HFFc6 (cell line): ENCODE results near the gene POMT1. TPM values are rescaled to one million over a fixed set of nuclear protein-coding genes. Genes with fewer than 3 reads are reported as not detected.

Experiments
- DNase-seq: peaks from one replicate; pipeline ENCODE4 v3.0.0-alpha.2; 2018
- H3K27ac Mint-ChIP-seq: 2 replicates; pipeline ENCODE4 v1.8.0; 2020; ENCODE audit warnings: mild to moderate bottlenecking, mixed read lengths
- H3K27me3 Mint-ChIP-seq: 2 replicates; pipeline ENCODE4 v1.8.0; 2021; ENCODE audit warnings: mild to moderate bottlenecking, moderate library complexity, mixed read lengths; ENCODE audit not compliant: insufficient read depth
- H3K36me3 Mint-ChIP-seq: 2 replicates; pipeline ENCODE4 v1.8.0; 2021; ENCODE audit warnings: low read depth, mixed read lengths
- H3K4me1 Mint-ChIP-seq: 2 replicates; pipeline ENCODE4 v1.8.0; 2020; ENCODE audit warnings: low read depth, mixed read lengths
- H3K4me3 Mint-ChIP-seq: 2 replicates; pipeline ENCODE4 v1.8.0; 2020; ENCODE audit warnings: mild to moderate bottlenecking, moderate library complexity, mixed read lengths
- H3K9me3 Mint-ChIP-seq: 2 replicates; pipeline ENCODE4 v1.8.0; 2020; ENCODE audit warnings: mild to moderate bottlenecking, mixed read lengths
- total RNA-seq, 6 experiments: library from RNA; stranded (reverse); fragmentation: NEBNext Ultra II Directional; extraction: Animal tissue kit (Norgen Biotek cat#: 25700); gene quantifications; 2 replicates in 1 of 6; 3 replicates in 5 of 6; pipeline ENCODE4 v1.2.3, GENCODE V29; 2021
- TF ChIP-seq, protein P1 (sequence below): fragments of 200-600 bp; sonication (generic); IDR thresholded peaks from 2 replicates; pipeline ENCODE4 v1.5.0; 2021; ENCODE audit warnings: antibody characterized with exemption, mild to moderate bottlenecking

Gene POMT1
- total RNA-seq, 6 experiments from 2014 or later, result 39.0 to 45.7 (median 40.2) TPM

DNA sequence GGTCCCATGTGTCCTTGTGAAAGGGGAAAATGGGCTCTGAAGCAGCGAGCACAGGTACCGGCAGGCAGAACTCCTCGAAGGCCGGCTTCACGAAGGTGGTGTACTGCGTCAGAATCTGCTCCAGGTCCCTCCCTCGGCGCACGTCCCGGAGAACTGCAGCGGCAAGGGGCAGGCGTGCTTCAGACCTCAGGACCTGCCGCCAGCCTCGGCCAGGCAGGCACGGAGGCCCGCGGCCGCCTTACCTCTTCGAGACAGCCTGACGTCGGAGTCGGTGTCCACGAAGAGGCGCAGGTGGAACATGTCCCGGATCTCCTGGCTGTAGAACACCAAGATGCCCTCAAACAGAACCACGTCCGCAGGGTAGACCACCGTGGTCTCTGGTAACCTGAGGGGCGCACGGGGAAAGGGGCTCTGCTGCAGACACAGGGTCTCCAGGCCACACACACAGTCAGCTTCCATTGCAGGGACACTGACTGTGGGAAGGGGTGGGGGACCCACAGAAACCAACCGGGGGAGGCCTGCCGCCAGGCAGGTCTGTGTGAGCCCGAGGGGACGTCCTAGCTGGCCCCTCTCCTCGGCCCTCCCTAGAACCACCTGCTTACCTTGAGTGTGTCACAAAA is 26.3 kb downstream of the POMT1 start:
- peaks cover 2% of the 10 kb centered on the region for H3K27me3 Mint-ChIP-seq
- no peak overlapping the region for H3K4me3 Mint-ChIP-seq
- peaks cover 19% of the 10 kb centered on the region for H3K4me1 Mint-ChIP-seq
- H3K27ac Mint-ChIP-seq, result no peak overlapping the region
- H3K36me3 Mint-ChIP-seq, result peaks cover 13% of the 10 kb centered on the region; the same call in 1 of the 2 replicates
- no peaks in the 10 kb centered on the region for H3K9me3 Mint-ChIP-seq
- TF ChIP-seq, protein P1, sequence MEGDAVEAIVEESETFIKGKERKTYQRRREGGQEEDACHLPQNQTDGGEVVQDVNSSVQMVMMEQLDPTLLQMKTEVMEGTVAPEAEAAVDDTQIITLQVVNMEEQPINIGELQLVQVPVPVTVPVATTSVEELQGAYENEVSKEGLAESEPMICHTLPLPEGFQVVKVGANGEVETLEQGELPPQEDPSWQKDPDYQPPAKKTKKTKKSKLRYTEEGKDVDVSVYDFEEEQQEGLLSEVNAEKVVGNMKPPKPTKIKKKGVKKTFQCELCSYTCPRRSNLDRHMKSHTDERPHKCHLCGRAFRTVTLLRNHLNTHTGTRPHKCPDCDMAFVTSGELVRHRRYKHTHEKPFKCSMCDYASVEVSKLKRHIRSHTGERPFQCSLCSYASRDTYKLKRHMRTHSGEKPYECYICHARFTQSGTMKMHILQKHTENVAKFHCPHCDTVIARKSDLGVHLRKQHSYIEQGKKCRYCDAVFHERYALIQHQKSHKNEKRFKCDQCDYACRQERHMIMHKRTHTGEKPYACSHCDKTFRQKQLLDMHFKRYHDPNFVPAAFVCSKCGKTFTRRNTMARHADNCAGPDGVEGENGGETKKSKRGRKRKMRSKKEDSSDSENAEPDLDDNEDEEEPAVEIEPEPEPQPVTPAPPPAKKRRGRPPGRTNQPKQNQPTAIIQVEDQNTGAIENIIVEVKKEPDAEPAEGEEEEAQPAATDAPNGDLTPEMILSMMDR, result no peak
- no peak for DNase-seq

DNA sequence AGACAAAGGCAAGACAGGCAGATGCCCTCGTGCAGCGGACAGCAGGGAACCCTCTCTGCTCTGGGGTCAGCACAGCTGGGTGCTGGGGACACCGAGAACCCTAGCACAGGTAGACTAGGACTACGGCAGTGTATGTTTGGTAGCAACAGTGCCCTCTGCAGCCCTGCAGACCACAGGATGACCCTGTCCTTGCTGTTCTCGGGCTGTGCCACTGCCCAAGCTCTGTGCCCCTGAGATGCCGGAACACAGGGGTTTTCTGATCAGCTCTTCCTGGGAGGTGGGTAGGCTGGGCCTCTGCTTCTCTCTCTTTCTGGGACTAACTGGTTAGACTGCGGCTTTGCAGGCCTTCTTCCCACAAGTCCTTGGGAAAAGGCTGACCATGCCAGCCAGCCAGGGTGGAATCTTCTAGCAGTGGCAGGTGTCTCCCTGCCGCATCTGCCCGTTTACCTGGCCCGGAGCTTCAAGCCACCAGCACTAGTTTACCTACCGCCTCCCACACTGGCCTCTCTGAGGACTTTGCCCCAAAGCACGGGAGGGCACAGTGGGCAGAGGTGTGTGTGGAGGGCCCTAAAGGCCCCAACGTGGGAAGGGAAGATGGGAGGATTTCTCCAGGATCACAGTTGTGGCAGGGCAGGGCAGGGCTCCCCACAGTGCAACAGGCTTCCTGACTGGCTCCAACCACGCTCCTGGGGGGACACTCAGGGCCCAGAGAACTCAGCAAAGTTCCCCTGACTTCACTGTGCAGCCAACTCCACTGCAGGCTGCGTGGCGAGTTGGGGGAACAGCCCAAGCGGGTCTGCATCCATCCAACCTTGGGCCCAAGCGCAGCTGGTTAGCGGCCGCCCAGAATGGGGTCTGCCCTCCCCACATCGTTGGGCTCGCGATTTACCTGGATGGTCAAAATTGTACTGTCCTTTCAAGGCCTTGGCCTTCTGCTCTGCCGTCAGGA is 27.2 kb downstream of the POMT1 start:
- Mint-ChIP-seq H3K27ac (peak overlapping the region; percentile 54), H3K27me3 (peaks cover 2% of the 10 kb centered on the region), H3K4me1 (peaks cover 11% of the 10 kb centered on the region), H3K9me3 (no peaks in the 10 kb centered on the region), H3K4me3 (peak overlapping the region; percentile 93), H3K36me3 (peaks cover 9% of the 10 kb centered on the region; the same call in 1 of the 2 replicates)
- DNase-seq, result no peak
- TF ChIP-seq, protein P1, result no peak

DNA sequence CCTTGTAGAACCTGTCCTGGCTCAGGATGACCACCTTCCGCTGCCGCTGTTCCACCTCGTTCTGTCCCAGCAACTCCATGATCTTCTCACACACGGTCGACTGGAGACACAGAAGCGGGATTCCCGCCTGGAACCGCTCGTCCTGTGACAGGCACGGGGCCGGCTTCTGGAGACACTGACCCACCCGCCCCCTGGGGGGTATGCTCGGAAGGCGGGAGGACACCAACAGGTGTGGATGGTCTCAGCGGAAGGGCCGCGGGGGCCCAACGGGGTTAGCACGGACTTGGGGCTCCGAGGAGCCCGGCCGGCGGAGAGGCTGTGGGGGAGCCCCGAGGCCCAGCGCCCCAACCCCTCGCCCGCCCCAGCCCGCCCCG is 27.8 kb downstream of the POMT1 start:
- TF ChIP-seq, protein P1, result peak; percentile 61
- H3K36me3 Mint-ChIP-seq, result peaks cover 7% of the 10 kb centered on the region; the same call in 1 of the 2 replicates
- peaks cover 2% of the 10 kb centered on the region; the same call in 1 of the 2 replicates for H3K27me3 Mint-ChIP-seq
- DNase-seq, result peak; percentile 25
- H3K4me1 Mint-ChIP-seq, result peaks cover 10% of the 10 kb centered on the region
- H3K27ac Mint-ChIP-seq, result peak overlapping the region; percentile 54
- no peaks in the 10 kb centered on the region for H3K9me3 Mint-ChIP-seq
- H3K4me3 Mint-ChIP-seq, result peak overlapping the region; percentile 93

DNA sequence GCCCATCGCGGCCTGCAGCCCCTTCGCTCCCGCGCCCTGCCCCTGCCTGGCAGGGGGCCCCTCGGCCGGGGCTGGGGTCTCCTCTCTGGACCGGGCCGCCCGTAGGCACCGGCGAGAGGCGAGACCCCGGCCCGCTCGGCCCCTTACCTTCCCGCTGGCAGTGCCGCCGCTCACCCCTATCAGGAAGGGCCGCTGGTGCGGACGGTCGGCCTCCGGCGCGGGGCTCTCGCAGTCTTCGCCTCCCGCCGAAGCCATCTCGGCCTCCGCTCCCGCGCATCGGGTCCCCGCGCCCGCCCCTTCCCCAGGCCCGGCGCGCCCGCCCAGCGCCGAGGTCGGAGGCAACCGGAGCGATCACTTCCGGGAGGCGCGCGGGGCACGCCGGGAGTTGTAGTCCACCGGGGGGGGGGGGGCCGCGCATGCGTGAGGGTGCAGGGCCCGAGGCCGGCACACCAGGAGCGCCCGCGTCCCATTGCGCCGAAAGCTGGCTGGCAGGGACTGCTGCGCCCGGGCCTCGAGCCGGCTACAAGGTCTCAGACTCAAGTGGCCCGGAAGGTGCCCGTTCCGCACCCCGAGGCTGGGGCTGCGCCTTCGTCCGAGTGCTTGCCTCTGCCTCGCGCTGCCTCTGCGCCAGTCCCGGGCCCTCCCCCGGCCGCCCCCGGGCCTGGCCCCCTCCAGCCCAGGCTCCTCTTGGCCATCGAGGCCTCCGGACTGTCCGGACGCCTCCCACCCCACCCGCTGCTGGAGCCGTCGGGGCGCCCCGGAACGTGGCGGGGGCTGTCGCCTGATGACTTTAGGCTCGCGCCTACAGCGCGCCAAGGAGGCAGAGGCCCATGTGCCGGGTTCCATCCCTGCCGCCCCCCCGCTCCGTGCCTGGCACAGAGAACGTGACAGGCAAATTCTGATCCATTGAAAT is 28.5 kb downstream of the POMT1 start, which contains the start of gene UCK1:
UCK1 (minus strand) TSS at position 344 of the 913 bp plus-strand sequence; CDS start at position 255, 89 bp downstream.
- H3K9me3 Mint-ChIP-seq, result no peaks in the 10 kb centered on the region
- H3K4me1 Mint-ChIP-seq, result peaks cover 10% of the 10 kb centered on the region
- H3K36me3 Mint-ChIP-seq, result peaks cover 7% of the 10 kb centered on the region; the same call in 1 of the 2 replicates
- H3K27me3 Mint-ChIP-seq, result peaks cover 2% of the 10 kb centered on the region; the same call in 1 of the 2 replicates
- H3K27ac Mint-ChIP-seq, result peak within 1 kb of the TSS; percentile 54
- DNase-seq, result peak; percentile 38
- TF ChIP-seq, protein P1, result no peak
- H3K4me3 Mint-ChIP-seq, result peak within 1 kb of the TSS; percentile 93

DNA sequence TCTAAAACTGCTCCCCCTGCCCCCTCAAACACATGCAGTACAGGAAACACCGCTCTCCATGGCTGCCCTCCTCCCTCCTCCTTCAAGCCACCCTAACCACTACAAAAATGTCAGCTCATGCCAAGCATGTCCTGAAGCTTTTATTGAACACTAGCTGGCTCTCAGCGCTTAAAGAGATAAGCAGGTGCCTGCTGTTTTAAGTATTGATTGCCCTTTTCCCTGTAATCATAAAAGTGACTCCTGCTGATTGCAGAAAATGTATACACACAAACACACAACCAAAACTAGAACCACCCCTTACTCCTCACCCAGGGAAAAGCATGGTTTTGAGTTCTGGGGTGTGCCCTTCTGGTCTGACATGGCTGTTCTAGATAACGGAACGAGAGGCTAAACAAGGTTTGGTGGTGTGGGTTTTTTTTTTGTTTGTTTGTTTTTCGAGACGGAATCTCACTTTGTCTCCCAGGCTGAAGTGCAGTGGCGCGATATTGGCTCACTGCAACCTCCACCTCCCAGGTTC is 32.1 kb downstream of the POMT1 start:
- Mint-ChIP-seq H3K27me3 (peaks cover 4% of the 10 kb centered on the region), H3K27ac (no peak overlapping the region), H3K36me3 (no peaks in the 10 kb centered on the region), H3K4me3 (no peak overlapping the region), H3K9me3 (no peaks in the 10 kb centered on the region), H3K4me1 (peaks cover 8% of the 10 kb centered on the region)
- no peak for DNase-seq
- TF ChIP-seq, protein P1, result no peak
